Brain pericyte (primary cell): ENCODE measurements around the gene KIR2DL1.
"Not testable (repeated sequence)": the region's sequence is repeated elsewhere in the genome, so short reads cannot be mapped to it uniquely, and the experiment has no call there.

Source experiments
- DNase-seq: peaks from one replicate; pipeline ENCODE4 v3.0.0-alpha.2; 2012; ENCODE audit warnings: low read depth, low spot score

Gene KIR2DL1

DNA sequence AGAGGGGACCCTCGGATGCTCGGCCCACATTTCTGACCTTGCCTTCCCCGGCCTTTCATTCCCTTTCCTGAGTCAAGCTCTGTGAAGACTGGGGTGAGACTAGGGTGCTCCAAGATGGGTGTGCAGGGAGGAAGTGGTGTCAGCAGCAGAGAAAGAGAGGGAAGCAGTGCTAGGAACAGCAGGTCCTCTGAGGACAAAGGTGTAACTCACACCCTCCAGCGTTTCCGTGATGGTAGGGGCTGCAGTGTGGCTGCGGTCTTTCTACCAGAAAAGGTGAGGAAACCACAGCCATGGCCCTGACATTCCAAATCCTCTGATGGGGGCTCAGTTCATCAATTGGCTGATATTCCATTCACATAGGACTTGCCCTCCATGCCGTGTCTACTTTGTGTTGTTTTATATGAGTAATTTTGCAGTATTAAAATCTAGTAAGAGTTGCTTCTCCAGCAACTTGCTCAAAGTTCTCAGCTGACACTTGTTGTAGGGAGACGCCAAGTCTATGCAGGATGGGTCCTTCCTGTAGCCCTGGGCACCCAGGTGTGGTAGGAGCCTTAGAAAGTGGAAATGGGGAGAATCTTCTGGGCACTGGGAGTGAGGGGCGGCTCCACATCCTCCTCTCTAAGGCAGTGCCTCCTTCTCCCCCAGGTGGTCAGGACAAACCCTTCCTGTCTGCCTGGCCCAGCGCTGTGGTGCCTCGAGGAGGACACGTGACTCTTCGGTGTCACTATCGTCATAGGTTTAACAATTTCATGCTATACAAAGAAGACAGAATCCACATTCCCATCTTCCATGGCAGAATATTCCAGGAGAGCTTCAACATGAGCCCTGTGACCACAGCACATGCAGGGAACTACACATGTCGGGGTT is 48.3 kb downstream of the KIR2DL1 start:
- DNase-seq, result no peak

DNA sequence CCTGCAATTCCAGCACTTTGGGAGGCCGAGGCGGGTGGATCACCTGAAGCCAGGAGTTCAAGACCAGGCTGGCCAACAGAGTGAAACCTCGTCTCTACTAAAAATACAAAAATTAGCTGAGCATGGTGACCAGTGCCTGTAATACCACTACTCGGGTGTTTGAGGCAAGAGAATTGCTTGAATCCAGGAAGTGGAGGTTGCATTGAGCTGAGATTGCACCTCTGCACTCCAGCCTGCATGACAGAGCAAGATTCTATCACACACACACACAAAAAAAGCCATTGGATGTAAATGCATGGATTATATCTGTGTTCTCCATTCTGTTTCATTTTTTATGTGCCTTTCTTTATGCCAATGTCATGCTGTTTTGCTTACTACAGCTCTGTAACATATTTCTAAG is 54.8 kb downstream of the KIR2DL1 start:
- not testable (repeated sequence) for DNase-seq

DNA sequence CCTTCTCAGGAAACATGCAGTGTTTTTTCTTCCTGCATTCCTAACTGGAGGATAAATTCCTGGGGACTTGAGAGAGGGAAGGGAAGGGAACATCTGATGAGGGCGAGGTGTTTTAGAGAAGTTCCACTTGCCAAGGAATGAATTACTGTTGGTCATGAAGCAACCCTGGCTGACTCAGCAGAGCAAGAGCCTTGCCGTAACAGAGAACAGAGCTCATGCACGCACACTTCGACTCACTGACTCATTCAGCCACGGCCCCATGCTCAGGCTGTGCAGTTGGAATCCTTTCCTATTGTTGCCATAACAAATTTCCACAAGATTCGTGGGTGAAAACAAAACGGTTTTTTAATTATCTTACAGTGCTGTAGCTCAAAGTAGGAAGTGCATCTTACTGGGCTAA is 55.7 kb downstream of the KIR2DL1 start:
- DNase-seq, result not testable (repeated sequence)

DNA sequence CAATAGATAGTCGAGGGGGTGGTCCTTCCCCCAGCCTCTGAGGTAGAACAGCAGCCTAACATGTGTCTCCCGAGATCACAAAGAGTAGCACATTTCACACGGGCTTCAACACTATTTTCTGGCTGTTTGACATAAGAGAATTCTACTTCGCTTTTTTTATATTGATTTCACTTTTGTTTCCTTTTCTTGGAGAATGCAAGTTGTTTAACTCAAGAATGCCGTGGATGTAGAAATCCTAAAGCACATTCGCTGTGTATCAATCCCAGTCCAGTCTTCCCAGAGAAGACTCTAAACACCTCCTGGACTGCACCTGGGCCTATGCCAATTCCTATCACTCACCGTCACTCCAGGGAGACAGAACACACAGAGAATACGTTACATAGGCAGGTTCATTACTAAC is 58.5 kb downstream of the KIR2DL1 start:
- DNase-seq, result not testable (repeated sequence)

DNA sequence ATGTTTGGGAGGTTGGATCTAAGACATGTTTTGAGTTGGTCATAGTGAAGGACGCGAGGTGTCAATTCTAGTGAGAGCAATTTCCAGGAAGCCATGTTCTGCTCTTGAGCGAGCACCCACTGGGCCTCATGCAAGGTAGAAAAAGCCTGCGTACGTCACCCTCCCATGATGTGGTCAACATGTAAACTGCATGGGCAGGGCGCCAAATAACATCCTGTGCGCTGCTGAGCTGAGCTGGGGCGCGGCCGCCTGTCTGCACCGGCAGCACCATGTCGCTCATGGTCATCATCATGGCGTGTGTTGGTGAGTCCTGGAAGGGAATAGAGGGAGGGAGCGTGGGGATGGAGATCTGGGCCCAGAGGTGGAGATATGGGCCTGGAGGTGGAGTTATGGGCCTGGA is 62.9 kb downstream of the KIR2DL1 start, which contains the start of gene KIR2DS4:
Gene KIR2DS4, plus strand, starts transcription at position 181 of the 400 bp plus-strand sequence.
- not testable (repeated sequence) for DNase-seq
